GM18508 (cell line): ENCODE results near the gene ABCC6.
"Not testable (repeated sequence)": the region's sequence is repeated elsewhere in the genome, so short reads cannot be mapped to it uniquely, and the experiment has no call there.

ENCODE experiments used
- ATAC-seq: cut with Tn5 transposase; IDR thresholded peaks from one replicate; pipeline ENCODE4 v1.9.1; 2021; ENCODE audit warnings: moderate number of reproducible peaks; ENCODE audit not compliant: insufficient read depth, unreplicated experiment

The ABCC6 gene

GRCh38 chr16:16122264-16122663 lies 101.0 kb downstream of the ABCC6 start:
- no peak for ATAC-seq

DNA sequence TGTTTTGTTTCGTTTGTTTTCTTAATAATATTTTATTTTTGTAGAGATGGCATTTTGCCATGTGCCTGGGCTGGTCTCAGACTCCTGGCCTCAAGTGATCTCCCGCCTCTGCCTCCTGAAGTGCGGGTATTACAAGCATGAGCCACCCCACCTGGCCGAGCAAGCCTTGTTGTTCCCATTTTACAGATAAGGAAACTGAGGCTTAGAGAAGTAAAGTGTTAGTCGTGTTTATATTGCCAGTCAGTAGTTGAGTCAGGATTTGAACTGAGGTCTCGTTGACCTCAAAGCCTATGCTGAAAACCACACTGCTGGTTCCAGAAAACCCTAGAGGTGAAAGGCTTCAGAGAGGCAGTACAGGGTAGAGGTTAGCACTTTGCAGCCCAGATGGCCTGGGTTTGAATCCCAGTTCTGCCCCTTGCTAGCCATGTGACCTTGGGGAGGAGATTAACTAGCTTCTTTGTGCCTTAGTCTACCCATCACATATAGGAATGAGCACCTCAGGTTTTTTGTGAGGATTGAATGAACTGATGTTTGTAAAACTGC lies 102.0 kb downstream of the ABCC6 start:
- ATAC-seq, result no peak

- no peak for ATAC-seq
These were observed 102.7 kb downstream of the ABCC6 start for GRCh38 chr16:16120382-16121184.

- no peak for ATAC-seq
These were observed 103.3 kb downstream of the ABCC6 start for GRCh38 chr16:16120044-16120381.

DNA sequence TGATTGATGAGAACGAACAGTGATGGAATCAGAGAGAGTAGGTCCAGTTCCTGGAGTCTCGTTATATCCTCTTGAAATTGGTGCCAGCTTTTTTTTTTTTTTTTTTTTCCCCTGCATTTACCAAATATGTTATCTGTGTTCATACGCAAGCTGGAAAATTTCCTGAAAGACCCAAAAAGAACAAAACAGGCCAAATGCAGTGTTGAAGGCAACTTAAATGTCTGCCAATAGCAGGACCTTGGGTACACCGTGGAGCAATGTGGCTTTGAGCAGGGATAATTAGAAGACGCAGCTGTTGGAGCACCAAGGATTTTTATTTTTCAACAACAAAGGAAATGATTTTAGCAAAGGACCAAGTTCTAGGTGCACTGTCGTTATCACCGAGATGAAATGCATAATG lies 105.0 kb downstream of the ABCC6 start:
- no peak for ATAC-seq

- ATAC-seq, result no peak
These were observed 106.5 kb downstream of the ABCC6 start for GRCh38 chr16:16116841-16117240.

- ATAC-seq, result no peak
These were observed 110.2 kb downstream of the ABCC6 start for GRCh38 chr16:16113076-16113475.

- no peak for ATAC-seq
These were observed 110.7 kb downstream of the ABCC6 start for GRCh38 chr16:16112450-16113053.

DNA sequence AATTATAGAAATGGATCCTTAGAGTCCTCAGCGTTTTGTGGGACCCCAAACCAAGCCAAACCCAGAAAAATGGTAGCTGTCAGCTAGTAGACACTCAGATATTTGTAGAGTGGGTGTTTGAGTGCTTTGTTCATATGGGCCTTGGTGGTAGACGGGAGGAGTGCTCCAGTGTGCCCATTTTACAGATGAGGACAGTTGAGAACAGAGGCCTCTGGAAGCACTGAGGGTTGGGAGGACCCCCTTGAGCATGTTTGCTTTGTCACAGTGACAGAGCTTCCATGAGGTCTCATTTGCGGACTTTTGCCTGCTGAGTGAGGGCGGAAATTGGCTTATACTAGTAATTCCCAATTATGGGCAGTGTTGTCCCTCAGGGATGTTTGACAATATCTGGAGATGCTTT lies 111.7 kb downstream of the ABCC6 start:
- no peak for ATAC-seq

DNA sequence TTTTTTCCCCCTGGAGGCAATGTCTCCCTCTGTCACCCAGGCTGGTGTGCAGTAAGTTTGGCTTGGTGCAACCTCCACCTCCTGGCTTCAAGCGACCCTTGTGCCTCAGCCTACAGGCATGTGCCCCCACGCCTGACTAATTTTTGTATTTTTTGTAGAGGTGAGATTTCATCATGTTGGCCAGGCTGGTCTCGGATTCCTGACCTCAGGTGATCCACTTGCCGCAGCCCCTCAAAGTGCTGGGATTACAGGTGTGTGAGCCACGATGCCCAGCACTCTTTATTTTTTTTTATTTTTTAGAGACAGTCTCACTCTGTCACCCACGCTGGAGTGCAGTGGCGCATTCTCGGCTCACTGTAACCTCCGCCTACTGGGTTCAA lies 113.2 kb downstream of the ABCC6 start:
- no peak for ATAC-seq

- no peak for ATAC-seq
These were observed 113.7 kb downstream of the ABCC6 start for GRCh38 chr16:16109453-16110110.

- no peak for ATAC-seq
These were observed 114.5 kb downstream of the ABCC6 start for GRCh38 chr16:16108759-16109158.

DNA sequence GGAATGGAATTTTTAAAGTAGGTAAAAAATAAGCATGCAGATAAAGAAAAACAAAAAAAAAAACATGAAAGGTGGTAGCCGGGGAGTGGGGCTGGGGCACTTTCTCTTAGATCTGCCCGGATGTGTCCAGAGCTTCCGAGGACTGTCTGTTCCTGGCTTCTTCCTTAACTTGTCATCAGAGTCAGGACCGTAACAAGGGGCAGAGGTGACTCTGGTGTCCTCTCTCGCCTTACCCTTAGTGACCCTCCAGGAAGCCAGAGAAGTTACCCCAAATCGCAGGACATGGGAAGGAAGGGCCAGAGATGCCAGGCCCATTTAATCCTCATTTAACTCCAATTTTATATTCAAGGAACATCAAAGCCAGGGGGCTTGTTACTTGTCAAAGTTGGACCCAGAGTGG lies 115.5 kb downstream of the ABCC6 start:
- no peak for ATAC-seq

DNA sequence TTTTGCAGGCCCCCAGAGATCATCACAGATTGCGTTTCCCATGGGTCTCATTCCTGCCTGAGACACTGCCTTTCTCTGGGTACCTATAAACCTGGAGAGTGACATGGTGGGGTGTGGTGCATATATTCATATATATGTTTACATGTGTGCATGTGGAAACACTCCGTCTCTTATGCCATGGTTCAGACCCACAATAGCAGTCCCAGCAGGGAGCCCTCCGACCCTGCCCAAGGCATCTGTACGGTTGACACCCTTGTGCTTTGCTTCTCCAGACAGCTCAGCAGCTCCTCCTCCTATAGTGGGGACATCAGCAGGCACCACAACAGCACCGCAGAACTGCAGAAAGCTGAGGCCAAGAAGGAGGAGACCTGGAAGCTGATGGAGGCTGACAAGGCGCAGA lies 116.8 kb downstream of the ABCC6 start:
- no peak for ATAC-seq

GRCh38 chr16:16105646-16106045 lies 117.6 kb downstream of the ABCC6 start:
- no peak for ATAC-seq

DNA sequence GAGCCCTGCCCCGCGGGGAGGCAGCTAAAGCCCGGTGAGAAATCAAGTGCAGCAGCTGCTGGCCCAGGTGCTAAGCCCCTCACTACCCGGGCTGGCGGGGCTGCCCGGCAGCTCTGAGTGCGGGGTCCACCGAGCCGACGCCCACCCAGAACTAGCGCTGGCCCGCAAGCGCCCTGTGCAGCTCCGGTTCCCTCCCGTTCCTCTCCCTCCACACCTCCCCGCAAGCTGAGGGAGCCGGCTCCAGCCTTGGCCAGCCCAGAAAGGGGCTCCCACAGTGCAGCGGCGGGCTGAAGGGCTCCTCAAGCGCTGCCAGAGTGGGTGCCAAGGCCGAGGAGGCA lies 118.5 kb downstream of the ABCC6 start:
- not testable (repeated sequence) for ATAC-seq

DNA sequence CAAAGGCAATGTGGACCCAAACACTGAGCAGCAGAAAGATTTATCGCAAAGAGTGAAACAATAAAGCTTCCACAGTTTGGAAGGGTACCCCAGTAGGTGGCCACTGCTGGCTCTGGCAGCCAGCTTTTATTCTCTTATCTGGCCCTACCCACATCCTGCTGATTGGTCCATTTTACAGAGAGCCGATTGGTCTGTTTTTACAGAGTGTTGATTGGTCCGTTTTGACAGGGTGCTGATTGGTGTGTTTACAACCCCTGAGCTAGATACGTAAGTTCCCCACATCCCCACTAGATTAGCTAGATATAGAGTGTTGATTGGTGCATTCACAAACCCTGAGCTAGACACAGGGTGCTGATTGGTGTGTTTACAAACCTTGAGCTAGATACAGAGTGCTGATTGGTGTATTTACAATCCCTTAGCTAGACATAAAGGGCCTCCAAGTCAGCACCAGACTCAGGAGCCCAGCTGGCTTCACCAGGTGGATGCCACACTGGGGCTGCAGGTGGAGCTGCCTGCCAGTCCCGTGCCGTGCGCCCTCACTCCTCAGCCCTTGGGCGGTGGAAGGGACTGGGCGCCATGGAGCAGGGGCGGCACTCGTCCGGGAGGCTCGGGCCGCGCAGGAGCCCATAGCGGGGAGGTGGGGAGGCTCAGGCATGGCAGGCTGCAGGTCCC lies 119.0 kb downstream of the ABCC6 start:
- not testable (repeated sequence) for ATAC-seq

DNA sequence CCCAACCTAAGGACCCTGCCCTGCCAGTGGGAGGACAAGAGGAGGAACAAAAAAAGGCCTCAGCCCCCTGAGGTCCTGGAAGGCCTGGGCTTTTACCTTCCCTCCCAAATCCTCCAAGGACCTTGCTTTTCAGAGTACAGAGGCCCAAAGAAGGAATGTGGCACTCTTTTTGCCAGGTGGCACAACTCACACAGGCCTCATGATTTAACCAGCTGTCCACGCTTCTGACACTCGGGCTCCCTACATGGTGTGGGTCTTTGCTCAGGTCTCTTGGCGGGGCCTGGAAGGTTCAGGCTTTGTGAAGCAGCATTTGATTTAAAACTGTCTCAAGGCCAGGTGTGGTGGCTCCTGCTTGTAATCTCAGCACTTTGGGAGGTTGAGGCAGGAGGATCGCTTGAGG lies 120.6 kb downstream of the ABCC6 start:
- no peak for ATAC-seq

GRCh38 chr16:16101585-16101984 lies 121.7 kb downstream of the ABCC6 start:
- no peak for ATAC-seq

DNA sequence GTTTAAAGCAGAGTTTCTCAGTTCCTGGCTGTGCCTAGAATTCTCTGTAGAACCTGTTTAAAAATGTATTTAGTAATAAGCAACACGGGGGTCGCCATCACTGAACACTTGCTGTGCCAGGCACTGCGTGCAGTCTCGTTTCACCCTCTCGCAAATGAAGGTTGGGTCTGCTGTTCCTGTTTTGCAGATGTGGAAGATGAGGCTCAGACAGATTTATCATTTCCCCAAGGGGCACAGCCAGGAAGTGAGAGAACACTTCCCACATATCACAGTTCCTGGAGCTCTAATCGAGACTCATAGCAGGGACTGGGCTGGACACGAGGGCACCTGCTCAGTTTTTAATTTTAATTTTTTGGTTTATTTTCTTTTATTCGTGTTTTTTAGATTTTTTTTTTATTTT lies 122.7 kb downstream of the ABCC6 start:
- ATAC-seq, result no peak

DNA sequence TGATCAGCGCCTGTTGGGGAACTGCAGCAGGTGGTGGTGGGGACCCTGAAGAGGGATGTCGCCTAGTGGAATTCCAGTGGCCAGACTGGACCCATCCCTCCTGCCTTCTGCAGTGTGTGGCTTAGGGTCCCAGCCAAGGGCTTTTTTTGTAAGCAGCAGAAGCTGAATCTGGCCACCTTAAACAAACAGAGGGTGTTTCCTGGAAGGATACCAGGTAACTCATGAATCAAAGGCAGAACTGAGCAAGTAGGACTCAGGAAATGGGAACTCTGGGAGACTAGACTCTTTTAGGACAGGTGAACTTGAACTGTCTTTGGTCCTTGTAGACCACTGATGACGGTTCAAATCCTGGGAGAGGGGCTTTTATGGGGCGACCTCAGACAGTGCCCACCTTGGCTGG lies 124.0 kb downstream of the ABCC6 start:
- ATAC-seq, result no peak
